Activated CD4-positive, CD25-positive, alpha-beta regulatory T cell (primary cell): ENCODE measurements around the gene RRP1B.
"Not testable (repeated sequence)": the region's sequence is repeated elsewhere in the genome, so short reads cannot be mapped to it uniquely, and the experiment has no call there.

Source experiments
- DNase-seq, 4 experiments: peaks; one replicate each; lab custom pipeline; 2025; lab: John Stamatoyannopoulos, UW

Gene RRP1B, protein sequence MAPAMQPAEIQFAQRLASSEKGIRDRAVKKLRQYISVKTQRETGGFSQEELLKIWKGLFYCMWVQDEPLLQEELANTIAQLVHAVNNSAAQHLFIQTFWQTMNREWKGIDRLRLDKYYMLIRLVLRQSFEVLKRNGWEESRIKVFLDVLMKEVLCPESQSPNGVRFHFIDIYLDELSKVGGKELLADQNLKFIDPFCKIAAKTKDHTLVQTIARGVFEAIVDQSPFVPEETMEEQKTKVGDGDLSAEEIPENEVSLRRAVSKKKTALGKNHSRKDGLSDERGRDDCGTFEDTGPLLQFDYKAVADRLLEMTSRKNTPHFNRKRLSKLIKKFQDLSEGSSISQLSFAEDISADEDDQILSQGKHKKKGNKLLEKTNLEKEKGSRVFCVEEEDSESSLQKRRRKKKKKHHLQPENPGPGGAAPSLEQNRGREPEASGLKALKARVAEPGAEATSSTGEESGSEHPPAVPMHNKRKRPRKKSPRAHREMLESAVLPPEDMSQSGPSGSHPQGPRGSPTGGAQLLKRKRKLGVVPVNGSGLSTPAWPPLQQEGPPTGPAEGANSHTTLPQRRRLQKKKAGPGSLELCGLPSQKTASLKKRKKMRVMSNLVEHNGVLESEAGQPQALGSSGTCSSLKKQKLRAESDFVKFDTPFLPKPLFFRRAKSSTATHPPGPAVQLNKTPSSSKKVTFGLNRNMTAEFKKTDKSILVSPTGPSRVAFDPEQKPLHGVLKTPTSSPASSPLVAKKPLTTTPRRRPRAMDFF

DNA sequence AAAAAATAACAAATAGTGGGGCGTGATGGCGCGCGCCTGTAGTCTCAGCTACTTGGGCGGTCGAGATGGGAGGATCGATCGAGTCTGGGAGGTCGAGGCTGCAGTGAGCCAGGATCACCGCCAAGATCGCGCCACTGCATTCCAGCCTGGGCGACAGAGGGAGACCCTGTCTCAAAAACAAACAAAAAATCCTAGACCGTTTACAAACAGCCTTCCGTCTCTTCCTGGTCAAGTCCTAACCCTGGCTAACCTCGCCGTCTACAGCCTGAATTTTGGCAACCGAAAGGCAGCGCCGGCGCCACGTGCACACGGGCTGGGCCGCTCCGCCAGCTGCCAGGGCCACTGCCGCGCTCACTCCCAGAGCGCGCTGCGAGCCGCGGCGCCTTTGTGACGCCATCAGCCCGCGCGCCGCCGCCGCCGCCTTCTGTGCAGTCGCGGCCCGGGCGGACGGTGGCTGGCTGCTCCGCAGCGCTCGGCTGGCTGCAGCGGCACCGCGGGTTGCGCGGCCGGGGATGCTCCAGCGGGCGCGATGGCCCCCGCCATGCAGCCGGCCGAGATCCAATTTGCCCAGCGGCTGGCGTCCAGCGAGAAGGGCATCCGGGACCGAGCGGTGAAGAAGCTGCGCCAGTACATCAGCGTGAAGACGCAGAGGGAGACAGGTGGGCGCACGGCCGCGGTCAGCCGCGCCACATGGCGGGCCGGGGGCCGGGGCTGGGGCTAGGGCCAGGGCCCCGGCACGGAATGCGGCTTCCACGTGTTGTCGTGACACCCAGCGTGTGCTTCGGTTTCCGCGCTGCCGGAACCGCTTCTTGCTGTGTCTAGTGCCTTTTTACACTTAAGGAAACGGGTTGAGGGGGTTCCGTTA is at the start of gene RRP1B, which contains the start of gene HSF2BP:
RRP1B (plus strand) TSS at position 425 of the 865 bp plus-strand sequence; CDS start at position 530, 105 bp downstream.
HSF2BP (minus strand) TSS at position 353 of the 865 bp plus-strand sequence. CDS start 1,392 bp downstream, outside the sequence.
- peak; percentile 55 to 76 (median 64) for DNase-seq

DNA sequence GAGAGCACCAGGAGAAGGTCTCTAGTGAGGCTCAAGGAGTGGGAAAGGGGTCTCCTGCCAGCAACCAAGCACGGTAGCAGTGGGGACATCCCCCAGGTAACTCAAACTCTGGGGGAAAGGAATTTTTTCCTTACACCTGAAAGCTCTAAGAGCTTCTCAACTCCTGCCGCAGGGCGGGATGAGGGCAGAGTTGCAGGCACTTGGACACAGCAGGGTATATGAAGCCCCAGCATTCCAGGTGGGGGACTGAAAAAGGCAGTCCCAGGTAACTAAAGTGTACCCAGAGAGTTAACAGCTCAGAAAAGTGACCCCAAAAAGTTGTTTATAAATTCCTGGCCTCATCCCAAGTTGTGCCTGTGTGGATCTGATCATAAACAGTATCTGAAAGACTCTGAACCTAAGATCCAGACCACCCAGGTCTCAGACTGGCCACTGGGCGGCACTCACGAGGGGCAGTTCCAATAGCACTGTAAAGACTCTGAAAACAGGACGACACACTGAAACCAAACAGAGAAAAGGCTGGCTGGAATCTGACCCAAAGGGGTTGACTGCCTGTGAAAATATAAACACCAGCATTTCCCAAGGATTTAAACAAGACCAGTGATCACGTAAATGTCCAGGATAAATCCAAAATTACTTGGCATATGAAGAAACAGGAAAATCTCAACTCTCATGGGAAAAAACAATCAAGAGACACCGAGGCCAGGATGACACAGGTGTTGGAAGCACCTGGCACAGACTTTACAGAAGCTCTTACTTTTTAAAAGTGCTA is 47.6 kb upstream of the RRP1B start:
- DNase-seq = no peak

DNA sequence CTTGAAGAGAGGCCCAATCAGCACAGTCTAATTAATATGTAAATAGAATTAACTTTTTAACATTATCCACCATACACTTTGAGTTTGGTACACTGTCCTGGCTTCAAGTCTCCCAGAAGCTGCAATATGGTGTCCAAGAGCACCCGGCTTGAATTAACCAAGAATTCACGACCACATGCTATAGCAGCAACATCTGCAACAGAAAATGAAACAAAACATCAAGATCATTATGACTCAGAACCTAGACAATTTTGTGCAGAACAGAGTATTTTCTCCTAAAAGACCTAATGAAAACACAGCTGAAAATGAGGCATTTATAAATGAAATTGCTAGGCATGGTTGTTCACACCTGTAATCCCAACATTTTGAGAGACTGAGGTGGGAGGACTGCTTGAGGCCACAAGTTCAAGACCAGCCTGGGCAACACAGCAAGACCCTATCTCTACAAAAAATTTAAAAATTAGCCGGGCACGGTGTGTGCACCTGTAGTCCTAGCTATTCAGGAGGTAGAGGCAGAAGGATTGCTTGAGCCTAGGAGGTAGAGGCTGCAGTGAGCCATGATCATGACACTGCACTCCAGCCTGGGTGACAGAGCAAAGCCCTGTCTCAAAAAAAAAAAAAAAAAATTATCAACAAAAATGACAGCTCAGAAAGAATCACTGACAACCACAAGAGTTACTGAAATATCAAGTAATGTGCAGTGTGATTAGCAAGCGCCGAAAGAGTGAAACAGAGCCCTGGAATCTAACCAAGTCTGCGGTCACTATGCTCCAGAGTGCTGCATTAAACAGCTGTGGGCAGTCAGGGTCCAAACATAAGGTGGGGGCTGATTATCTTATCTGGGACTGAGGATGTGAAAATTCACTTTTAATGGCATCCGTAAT is 45.4 kb upstream of the RRP1B start:
- DNase-seq = no peak

DNA sequence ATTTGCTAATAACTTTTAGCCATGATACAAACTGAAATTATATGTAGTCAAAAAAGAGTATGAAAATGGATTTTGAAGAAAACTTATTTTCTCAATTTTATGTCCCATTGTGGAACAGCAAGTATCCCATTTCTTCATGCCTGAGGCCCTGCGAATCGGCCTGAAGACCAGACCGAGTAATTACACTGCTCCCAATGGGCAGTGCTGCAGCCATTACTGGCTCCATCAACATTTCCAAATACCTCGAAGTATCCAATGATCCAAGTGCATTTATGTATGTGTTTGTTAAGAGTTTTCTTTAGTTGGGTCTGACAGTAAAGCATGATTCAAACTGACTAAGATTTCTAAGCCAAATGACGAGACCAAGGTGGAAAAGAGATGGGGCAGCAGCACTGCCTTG is 44.5 kb upstream of the RRP1B start:
- DNase-seq = no peak

DNA sequence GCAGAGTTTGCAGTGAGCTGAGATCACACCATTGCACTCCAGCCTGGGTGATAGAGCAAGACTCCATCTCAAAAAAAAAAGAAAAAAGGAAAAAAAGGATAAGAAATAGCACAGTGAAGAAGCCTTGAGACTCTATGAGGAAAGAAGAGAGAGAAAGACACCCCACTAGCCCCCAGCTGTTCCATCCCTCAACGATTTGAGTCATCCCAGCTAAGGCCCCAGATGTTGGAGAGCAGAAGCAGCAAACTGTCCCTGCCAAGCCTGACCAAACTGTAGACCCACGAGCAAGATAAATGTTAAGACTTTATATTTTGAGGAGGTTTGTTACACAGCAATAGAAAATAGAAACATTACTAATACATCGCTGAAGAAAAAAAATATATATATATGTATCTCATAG is 42.5 kb upstream of the RRP1B start:
- not testable (repeated sequence) for DNase-seq

DNA sequence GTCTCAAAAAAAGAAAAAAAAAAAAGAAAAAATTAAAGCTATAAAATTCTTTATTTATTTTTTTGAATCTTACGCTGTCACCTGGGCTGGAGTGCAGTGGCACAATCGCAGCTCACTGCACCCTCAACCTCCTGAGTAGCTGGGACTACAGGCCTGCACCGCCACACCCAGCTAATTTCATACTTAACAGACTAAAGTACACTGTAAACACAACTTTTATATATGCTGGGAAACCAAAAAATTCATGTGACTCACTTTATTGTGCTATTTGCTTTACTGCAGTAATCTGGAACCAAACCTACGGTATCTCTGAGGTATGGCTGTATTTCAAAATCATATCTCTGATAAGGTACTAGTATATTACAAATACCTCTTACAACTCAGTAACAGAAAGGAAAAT is 40.4 kb upstream of the RRP1B start:
- no peak for DNase-seq

DNA sequence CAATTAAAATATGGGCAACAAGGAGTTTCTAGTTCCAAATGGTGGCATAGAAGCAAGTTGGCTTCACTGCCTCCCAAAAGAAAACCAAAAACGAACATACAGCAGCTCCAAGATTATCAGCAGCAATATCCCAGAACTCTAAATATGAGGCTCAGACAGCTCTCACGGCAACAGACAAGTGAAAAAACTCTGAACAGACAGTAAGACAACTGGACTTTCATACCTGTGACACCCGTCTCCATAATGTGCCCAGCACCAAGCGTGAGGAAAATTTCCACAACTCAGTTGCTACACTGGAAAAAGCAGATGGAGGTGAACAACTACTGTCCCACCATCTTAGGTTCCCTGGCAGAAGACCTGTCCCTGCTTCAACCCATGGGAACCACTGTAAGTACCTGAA is 40.0 kb upstream of the RRP1B start:
- no peak for DNase-seq

DNA sequence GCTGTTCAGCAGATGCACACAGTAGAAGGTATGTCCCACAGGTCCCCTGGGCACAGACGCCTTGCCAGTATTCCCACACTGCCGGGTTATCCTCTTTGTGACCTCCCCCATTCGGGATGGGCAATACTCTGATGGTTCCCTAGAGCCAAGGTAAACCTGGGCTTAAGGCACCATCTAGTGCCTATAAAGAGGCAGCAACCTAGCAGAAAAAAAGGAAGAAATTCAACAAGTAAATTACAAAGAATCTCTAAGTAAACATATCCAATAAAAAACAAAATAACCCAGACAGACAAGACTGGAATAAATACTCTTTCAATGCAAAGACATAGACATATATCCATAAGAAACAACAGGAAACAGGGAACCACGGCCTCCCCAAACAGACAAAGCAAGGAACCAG is 39.5 kb upstream of the RRP1B start:
- DNase-seq = no peak

DNA sequence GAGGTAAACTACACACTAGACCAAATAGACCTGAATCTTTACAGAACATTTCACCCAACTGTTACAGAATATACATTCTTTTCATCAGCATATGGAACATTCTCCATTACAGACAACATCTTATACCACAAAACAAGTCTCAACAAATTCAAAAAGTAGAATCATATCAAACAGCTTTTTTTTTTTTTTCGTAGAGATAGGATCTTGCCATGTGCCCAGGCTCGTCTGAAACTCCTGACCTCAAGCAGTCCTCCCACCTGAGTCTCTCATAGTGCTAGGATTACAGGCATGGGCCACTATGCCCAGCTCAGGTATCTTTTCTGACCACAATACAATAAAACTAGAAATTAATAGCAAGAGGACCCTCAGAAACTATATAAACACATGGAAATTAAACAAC is 36.6 kb upstream of the RRP1B start:
- no peak for DNase-seq

DNA sequence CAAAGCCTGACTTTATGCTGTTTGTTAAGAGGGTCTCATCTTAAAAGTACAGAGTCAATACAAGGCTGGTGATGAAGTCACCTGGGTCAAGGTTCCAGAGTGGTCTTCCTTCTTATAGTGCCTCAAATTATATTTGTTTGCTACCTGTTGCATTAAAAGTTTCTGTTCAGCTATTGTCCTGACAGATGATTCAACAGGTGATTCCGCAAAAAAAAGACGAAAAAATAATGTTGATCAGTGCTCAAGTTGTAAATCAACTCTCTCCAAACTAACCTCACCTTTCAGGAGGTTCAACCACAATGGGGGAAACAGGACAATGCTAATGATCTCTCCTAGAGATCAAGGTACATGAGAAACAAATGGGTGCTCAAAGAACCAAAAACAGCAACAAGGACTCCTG is 35.8 kb upstream of the RRP1B start:
- no peak for DNase-seq

DNA sequence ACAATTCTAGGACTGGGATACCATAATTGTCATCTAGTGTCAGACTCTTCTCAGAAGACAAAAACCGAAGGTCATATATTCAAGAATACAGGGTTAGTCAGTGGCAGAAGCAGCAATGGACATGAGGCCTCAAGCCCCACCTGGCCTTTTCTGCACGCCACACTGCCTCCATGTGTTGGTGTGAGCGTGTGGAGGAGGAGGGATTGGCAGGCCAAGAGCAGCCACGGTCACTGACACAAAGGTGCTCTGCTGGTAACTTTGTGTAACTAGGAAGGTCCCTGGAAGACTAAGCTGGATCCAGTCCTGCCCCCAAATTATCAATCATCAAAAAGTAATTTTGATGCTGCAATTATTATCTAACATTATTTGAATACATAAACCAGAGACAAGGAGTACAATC is 35.0 kb upstream of the RRP1B start:
- DNase-seq = no peak

DNA sequence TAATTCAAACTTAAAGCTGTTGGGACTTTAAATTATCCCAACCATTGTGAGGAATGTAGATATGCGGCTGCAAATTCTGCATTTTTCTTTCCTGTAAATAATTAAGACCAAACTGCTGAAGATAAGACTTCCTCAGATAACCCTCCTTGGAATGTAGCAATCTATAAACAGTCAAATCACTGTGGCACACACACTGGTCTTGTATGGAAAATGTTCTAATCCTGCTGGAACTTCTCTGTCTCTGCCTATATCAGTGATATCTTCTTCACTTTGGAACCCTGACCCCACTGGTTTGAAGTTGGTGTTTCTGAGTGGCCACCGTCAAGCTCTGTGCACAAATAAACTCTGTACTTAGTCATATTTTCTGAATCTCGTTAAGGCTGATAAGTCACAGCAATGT is 33.0 kb upstream of the RRP1B start:
- DNase-seq = no peak

DNA sequence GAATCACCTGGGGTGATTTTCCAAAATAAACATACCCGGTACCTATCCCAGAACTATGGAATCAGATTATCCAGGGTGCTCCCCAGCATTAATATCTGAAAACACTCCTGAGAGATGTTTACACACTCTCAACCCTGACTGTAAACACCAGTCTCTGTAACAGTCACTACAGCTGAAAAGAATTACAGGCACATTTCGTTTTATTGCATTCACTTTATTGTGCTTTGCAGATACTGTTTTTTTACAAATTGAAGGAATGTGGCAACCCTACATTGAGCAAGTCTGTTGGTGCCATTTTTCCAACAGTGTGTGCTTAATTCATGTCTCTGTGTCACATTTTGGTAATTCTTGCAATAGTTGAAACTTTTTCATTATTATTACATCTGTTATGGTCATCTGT is 31.8 kb upstream of the RRP1B start:
- DNase-seq = no peak

DNA sequence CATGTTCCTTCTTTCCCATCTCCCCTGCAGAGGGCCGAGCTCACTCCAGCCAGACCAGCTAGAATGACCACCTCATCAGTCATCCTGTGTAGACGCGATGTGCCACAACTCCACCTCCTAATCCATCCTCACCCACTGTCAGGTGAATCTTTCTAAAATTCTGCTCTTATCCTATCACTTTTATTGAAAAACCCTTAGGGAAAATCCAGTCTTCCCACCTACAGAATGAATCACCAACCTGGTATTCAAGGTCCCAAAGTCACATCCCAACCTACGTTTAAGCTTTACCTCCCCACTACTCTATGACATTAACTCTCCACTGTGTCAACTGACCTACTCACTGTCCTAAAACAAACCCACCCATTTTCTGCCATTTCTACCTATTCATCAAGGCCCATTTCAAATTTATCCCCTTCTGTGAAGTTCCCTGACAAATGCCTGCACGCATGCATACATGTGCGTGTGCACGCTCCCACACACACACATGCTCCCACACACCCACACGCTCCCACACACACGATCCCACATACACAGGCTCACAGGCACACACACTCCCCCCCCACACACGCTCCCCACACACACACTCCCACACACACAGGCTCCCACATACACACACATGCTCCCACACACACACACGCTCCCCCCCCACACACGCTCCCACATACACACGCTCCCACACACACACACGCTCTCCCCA is 27.8 kb upstream of the RRP1B start:
- no peak for DNase-seq

DNA sequence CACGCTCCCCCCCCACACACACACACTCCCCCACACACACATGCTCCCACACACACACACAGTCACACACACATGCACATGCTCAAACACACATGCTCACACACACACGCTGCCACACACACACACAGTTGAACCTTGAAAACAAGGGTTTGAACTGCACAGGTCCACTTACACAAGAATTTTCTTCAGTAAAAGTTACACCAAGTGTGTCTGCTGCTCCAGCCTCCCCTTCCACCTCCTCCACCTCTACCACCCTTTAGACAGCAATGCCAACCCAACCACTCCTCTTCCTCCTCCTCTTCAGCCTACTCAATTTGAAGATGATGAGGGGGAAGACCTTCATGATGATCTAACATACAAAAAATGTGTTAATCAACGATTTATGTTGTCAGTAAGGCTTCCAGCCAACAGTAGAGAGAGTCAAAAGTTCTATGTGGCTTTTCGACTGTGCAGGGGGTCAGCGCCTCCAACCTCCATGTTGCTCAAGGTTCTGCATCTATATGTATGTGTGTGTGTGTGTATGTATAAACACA is 26.9 kb upstream of the RRP1B start:
- DNase-seq = no peak

DNA sequence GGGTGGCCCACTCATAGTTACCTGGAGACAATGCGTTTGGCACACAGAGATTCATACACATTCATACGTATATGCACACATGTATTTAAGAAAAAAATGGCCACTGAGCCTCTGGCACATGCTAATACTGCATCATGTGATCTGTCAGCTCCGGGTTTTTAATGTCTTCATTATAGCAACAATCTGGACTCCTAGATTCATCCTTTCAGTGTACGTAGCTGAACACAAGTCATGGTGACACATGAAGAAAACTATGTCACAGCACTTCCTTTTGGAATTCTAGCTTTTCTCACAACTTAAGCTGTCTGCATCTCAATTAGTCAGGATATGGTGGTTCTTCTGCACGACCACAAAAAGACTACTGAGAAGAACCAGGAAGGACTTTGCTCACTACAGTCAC is 24.7 kb upstream of the RRP1B start:
- no peak for DNase-seq

DNA sequence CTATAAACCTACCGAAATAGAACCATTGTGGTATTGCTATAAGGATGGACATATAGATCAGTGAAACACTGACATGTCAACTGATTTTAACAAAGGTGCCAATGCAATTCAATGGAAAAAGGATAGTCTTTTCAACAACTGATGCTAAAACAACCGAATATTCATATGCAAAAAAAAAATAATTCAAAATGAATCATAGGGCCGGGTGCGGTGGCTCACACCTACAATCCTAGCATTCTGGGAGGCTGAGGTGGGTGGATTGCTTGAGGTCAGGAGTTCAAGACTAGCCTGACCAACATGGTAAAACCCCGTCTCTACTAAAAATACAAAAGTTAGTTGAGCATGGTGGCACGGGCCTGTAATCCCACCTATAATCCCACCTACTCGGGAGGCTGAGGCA is 23.9 kb upstream of the RRP1B start:
- DNase-seq = no peak

DNA sequence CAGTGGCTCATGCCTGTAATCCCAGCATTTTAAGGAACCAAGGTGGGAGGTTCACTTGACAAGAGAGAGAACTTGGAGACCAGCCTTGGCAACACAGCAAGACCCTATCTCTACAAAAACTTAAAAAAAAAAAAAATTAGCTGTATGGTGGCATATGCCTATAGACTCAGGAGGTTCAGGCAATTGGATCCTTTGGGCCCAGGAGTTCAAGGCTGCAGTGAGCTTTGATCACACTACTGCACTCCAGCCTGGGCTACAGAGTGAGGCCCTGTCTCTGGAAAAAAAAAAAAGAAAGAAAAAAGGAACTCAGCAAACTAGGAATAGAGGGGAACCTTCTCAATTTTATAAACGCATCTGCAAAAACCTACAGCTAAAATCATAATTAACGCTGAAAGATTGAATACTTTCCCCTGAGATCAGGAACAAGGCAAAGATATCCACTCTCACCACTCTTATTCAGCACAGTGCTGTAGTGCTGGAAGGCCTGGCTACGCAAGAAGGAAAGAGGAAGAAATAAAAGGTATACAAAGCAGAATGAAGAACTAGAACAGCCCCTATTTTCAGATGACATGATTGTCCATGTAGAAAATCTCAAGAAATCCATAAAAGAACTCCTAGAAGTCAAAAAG is 21.7 kb upstream of the RRP1B start:
- DNase-seq = no peak
